GM21528 (cell line): ENCODE measurements around the gene PAM.
"Not testable (repeated sequence)": the region's sequence is repeated elsewhere in the genome, so short reads cannot be mapped to it uniquely, and the experiment has no call there.

Source experiments
- ATAC-seq: cut with Tn5 transposase; IDR thresholded peaks from one replicate; pipeline ENCODE4 v1.9.1; 2021; ENCODE audit warnings: mild to moderate bottlenecking, moderate library complexity; ENCODE audit not compliant: unreplicated experiment, low FRiP score

The PAM gene

DNA sequence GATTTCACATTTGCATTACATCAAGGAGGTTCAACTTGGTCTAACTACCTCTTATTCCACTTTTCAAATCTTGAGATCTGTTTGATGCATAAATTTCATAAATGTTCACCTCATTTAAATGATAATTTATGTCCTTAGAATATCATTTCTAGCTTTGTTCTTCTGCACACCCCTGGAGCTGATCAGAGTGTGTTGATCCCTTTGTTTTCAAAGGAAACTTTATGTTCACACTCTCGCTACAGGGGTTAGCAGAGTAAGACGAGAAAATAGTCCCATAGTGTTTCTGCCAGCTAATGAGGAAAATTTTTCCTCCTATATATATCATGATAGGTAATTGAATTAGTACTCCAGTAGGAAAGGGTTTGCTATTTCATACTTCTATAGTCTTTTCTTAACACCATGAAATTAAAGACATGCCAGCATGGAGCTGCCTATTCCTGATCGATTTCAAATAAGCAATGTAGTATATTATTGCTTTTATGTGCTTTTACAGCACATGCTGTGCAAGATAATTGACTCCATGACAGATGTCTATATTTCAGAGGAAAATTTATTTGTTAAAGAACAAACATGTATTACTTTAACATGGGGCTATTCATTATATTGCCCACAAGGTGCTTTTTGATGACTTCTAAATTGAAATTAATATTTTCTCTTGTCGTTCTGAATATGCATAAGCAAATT is 4.8 kb upstream of the PAM start:
- ATAC-seq, result no peak

- not testable (repeated sequence) for ATAC-seq
Measured at GRCh38 chr5:102751903-102752376, 3.2 kb upstream of the PAM start.

GRCh38 chr5:102753889-102754766 is 977 bp upstream of the PAM start:
- ATAC-seq, result peak; percentile 10

GRCh38 chr5:102755686-102756371 is 724 bp downstream of the PAM start:
- ATAC-seq, result peak; percentile 64

- ATAC-seq, result no peak
Measured at GRCh38 chr5:102758576-102758975, 3.5 kb downstream of the PAM start.

DNA sequence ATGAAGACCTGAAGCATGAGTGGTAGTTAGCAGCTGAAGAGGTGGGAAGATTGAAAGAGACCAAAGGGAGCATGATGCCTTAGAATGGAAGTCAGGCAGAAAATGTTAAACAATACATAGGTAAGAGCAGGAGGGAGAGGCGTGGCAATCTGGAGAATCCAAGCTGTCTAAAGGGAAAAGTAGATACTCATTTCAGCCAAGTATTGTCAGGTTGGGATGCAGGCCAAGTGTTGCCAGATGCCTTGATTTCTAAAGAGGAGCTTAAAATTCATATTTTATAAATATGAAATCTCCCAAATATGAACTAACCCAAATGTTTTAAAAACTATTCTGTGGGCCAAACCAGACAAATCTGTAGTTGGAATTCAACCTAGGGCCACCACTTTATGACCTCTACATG is 4.2 kb downstream of the PAM start:
- no peak for ATAC-seq

- ATAC-seq, result no peak
Measured at GRCh38 chr5:102759700-102760099, 4.6 kb downstream of the PAM start.

GRCh38 chr5:102760815-102761214 is 5.7 kb downstream of the PAM start:
- no peak for ATAC-seq

DNA sequence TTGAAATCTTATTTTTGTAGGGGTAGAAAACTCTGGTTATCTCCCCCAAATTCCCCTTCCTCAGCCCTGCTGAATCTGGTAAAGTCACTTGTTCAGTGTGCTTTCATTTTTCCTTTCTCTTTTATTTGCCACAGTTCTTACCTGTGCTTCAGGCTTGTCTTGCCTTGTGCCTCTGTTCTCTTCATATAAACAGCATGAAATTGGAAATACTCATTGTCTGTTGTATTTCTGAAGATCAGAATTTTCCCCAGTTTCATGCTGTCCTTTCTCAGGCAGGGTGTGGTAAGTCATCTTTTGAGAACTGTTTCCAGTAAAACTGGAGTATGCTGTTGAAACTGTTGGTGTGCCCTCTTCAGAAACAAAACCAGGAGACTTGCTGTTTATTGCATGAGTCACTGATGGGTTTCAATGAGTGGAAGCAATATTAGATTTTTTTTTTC is 7.0 kb downstream of the PAM start:
- ATAC-seq, result peak; percentile 81

DNA sequence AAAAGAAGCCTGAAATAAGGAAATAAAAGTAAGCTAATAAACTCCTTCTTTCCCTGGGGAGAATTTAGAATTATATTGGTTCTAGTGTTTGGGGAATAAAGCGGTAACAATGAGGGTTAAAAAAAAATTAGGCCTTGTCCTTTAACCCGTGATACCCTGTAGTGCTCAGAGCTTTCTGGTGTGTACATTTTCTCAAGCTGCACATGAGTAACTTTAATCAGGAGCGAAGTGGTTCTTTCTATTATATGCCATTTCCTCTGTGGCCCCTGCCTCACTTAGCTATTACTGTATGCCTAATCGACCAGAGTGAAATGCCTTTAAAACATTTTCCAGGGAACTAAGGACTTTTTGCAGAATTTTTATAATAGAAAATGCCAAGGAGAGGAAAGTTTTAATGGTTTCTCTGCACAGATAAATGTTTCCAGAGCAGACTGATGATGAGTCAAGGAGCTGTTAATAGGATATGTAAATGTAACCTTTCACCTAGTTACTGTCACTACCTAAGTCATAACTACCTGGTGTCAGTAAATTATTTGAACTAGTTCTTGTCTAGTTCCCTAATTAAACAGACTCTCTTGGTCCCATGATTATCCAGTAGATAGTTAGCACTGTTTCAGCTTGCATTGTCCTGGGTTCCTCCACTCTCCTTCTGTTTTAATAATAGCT is 7.6 kb downstream of the PAM start:
- peak; percentile 29 for ATAC-seq

DNA sequence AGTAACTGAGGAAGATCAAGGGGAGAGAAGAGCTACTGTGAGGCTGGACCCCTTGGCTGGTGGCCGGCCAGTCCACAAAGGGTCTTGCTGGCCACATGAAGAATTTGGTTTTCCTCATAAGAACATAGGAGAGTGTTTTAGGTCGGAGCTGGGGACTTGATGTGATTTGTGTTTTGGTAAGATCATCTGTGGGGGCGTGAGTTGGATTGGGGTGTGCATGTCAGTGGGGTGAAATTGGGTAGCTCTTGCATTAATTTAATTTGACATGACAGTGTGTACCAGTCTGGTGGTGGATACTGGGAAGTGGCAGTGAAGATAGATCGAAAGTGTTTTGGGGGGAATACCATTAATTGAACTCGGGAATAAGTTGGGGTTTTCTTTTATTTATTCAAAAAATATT is 8.6 kb downstream of the PAM start:
- no peak for ATAC-seq

DNA sequence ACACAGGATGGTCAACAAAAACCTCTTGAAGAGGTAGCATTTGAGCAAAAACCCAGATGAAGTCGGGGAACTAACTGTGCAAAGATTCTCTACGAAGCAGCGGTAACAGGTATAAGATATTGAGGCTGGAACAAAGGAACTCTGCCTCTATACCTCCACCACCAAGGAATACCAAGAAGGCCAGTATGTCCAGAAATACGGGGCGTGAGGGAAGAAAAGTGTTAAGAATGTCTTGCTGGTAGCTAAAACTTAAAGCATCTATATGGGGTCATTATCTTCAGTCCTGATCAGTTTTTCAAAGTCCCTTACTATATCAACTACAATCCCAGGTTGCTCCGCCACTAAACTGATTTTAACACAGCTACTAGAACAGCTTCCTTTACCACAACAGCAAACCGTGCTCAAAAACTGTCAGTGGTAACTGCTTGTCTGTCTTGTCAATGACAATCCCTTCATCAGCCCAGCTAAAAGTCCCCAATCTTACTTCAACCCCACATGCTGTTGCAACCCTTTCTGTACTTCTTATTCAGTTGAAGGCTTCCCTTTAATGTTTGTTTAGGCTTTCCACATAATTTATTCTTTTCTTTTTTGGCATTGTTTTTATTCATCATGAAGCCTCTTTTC is 9.4 kb downstream of the PAM start:
- no peak for ATAC-seq

DNA sequence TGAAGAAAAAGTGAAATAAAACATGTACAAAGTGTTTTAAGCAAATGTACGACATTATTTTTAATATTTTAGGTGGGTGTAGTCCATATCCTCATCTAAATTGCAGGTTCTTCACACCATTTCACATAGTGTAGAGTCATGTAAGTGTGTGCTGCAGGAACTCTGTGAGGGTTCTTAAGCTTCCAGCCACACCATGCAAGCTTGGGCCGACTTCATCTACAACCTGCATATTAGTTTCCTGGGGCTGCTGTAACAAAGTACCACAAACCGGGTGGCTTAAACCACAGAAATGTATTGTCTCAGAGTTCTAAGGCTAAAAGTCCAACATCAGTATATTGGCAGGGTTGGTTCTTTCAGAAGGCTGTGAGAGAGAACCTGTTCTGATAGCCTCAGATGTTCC is 10.2 kb downstream of the PAM start:
- ATAC-seq, result no peak

- ATAC-seq, result no peak
Measured at GRCh38 chr5:102766295-102767090, 11.4 kb downstream of the PAM start.

DNA sequence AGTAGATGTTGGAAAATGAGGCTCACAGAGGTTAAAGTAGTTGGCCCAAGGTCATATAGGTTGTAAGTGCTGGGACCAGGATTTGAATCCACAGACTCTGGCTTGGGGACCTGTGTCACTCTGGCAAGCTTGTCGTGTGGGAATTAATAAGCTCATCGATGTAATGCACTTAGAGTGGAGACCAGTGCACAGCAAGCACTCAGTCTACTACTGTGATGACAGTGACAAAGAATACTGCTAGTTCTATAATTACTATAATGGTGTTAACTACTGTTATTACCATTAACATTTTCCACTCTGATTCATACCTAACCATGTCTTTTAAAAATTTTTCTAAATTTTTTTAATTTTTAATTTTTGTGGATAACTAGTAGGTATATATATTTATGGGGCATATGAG is 12.8 kb downstream of the PAM start:
- no peak for ATAC-seq

DNA sequence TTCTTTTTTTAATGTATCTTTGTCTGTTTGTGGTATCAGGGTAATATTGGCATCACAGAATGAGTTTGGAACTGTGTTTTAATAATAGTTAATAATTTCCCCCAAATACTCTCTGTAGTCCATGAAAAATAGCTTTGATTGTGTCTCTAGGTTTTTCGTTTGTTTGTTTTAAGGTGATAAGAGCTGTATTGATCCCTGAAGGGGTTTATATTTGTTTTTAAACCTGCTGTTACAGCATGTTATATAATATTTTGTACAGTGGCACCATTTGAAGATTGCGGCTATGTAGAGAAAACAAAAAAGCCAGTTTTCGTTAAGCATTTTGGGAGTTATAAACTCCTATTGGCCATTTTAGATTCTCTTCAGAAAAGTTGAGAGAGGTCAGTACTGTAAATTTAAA is 15.7 kb downstream of the PAM start:
- ATAC-seq, result no peak

GRCh38 chr5:102771435-102771834 is 16.3 kb downstream of the PAM start:
- no peak for ATAC-seq

DNA sequence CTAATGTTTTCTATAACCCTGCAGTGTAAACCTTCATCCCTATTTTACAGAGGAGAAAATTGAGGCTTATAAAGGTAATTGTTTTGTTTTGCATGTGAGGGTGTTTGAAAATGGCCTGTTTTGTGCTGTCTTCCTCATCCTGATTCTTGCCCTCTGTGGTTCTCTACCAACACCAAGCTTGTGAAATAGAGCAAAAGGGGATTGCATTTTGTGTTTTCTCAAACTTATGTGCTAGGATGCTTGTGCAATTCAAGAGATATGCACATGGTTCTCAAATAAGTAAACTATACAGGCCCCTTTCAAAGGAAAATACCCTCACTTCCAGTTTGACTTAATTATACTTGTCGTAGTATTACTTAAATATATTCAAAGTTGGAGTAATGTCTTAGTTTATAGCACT is 17.2 kb downstream of the PAM start:
- no peak for ATAC-seq

- ATAC-seq, result no peak
Measured at GRCh38 chr5:102773133-102773532, 18.0 kb downstream of the PAM start.
